Stromal cell of bone marrow (primary cell): Measurements from ENCODE around the gene PEX14.

Source experiments
- DNase-seq: peaks from one replicate; pipeline ENCODE4 v3.0.0-alpha.2; 2012; ENCODE audit warnings: low read depth

Gene PEX14

GRCh38 chr1:10667861-10668761 lies 193.4 kb downstream of the PEX14 start:
- DNase-seq, result no peak

GRCh38 chr1:10669570-10669969 lies 194.8 kb downstream of the PEX14 start:
- no peak for DNase-seq

- DNase-seq, result no peak
Measured at GRCh38 chr1:10670190-10670589, 195.4 kb downstream of the PEX14 start.

- no peak for DNase-seq
Measured at GRCh38 chr1:10671090-10671489, 196.3 kb downstream of the PEX14 start.

- DNase-seq, result no peak
Measured at GRCh38 chr1:10671622-10672342, 197.0 kb downstream of the PEX14 start.

GRCh38 chr1:10672343-10673050 lies 197.7 kb downstream of the PEX14 start:
- DNase-seq, result no peak

- DNase-seq, result no peak
Measured at GRCh38 chr1:10673109-10673711, 198.5 kb downstream of the PEX14 start.

- no peak for DNase-seq
Measured at GRCh38 chr1:10674222-10674621, 199.5 kb downstream of the PEX14 start.

GRCh38 chr1:10674700-10675609 lies 200.2 kb downstream of the PEX14 start:
- no peak for DNase-seq

GRCh38 chr1:10675813-10676212 lies 201.1 kb downstream of the PEX14 start:
- DNase-seq, result no peak

- no peak for DNase-seq
Measured at GRCh38 chr1:10676963-10677362, 202.2 kb downstream of the PEX14 start.

GRCh38 chr1:10677491-10678391 lies 203.0 kb downstream of the PEX14 start:
- DNase-seq, result no peak

- DNase-seq, result no peak
Measured at GRCh38 chr1:10678402-10678801, 203.7 kb downstream of the PEX14 start.

GRCh38 chr1:10678852-10679251 lies 204.1 kb downstream of the PEX14 start:
- no peak for DNase-seq

GRCh38 chr1:10679496-10680220 lies 204.9 kb downstream of the PEX14 start:
- no peak for DNase-seq
